Myocyte (in vitro differentiated cells): ENCODE data around the gene PGAP2. TPM values are rescaled to one million over a fixed set of nuclear protein-coding genes. Genes with fewer than 3 reads are reported as not detected.
"Not testable (repeated sequence)": the region's sequence is repeated elsewhere in the genome, so short reads cannot be mapped to it uniquely, and the experiment has no call there.

Source experiments
- DNase-seq: peaks from one replicate; pipeline ENCODE4 v3.0.0-alpha.2; 2012; ENCODE audit warnings: low read depth
- total RNA-seq: library from RNA; depleted of rRNA; stranded (reverse); fragments of >200 nt; gene quantifications from 2 replicates; pipeline ENCODE4 v1.2.3, GENCODE V29; 2014

The PGAP2 gene
- total RNA-seq, 1 donor from 2014 or later = 13.7 TPM

DNA sequence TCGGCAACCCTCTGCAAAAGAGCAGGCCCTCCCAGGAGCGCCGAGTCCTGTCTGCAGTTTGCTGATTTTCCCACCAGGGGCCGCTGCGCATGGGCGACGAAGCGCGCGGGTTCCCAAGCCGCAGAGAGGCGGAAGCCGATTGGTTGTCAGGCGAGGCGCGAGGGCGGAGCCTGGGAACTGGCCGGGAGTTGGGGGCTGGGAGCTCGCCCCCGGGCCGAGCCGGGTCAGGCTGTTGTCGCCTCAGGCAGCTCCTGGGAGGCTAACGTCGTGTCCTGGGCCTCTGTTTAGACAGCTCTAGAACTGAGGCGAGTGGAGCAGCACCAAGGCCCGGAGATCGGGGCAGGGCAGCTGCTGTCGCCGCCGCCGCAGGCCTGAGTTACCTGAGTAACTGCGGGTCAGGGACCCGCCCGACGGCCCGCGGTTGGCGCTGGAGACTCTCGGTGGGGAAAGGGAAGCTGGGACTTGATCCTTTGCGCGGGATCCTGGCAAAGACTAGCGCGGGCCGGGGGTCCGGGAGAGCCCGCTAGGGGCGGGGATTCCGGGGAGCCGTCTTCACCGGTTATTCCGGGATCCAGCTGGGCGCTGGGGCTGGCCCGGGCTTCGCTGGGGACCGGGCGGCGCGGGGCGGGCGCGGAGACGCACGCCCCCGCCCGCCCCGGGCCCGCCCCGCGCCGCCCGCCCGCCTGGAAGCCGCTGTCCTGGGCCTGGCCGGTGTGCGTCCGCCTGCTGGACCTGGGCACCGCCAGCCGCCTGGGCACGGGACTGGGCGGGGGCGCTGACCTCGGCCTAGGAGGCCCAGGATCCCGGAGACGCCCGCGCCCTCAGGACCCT lies 46.8 kb downstream of the PGAP2 start, which contains the start of gene STIM1:
Gene STIM1 (plus strand): TSS at position 688 of the 831 bp plus-strand sequence. CDS start 607 bp downstream, outside the sequence.
- peak; percentile 95 for DNase-seq

GRCh38 chr11:3855808-3856491 lies 47.6 kb downstream of the PGAP2 start:
- DNase-seq = peak; percentile 77

DNA sequence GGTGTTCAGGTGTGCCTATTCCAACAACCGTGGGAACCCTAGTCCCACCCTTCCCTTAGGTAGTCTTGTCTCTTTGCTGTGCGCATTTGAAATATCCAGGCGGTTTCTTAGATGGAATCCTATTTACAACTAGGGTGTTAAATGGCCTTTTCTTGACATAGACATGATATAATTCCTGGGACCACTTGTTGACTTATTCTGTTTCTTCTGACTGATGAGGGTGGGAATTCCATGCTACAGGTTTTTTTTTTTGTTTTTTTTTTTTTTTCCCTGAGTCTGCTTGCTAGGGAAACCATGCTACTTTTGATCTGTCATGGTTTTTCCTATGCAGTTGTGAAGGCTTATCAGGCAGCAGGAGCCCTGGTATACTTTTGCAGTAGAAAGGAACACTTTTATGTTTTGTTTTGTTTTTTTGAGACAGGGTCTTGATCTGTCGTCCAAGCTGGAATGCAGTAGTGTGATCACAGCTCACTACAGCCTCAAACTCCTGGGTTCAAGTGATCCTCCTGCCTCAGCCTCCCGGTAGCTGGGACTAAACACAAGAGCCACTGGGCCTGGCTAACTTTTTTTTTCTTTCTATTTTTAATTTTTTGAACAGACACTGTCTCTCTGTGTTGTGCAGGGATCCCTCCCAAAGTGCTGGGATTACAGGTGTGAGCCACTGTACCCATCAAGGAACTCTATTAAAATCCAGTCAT lies 48.6 kb downstream of the PGAP2 start:
- DNase-seq = no peak

GRCh38 chr11:3857628-3858027 lies 49.3 kb downstream of the PGAP2 start:
- DNase-seq = no peak

DNA sequence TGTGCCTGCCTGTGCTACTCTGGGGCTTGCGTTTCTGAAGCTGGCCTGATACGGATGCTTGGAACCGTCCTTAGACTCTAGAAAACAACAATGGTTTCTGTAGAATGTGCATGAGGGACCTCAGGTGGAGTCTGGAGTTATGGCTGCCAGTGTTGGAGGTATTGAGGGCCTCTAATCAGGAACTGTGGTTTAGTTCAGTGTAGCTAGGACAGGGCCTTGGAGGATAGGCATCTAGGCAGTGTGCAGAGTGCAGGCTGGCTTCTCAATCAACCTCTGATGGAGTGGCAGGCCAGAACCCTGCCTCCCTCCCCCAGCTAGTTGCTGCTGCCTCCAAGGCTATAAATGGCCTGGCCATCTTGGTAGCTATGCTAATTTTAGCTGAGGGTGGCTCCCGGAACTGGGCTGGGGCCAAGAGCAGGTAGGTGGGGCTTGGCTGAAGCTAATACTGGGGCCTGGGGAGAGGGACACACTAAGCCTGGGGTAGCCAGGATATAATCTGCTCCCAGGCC lies 51.1 kb downstream of the PGAP2 start:
- peak; percentile 85 for DNase-seq

DNA sequence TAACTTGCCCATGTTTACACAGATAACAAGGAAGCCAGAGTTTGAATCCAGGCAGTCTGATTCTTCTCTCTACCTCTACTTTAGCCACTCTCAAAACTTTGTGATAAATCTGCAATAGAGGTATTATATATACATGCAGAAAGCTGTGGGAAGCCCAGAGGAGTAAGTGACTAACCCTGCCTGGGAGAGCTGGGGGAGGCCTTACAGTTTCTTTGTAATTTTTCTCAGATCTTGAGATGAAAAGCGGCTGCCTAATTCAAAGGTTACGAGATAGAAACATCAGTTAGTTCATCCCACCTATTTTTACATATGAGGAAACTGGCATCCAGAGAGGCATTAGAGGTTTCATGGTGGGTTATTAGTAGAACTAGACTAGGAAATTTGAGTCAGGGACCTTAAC lies 52.0 kb downstream of the PGAP2 start:
- DNase-seq = no peak

- DNase-seq = not testable (repeated sequence)
Observed at GRCh38 chr11:3860898-3861393, 52.6 kb downstream of the PGAP2 start.

- no peak for DNase-seq
Observed at GRCh38 chr11:3861683-3862082, 53.3 kb downstream of the PGAP2 start.

DNA sequence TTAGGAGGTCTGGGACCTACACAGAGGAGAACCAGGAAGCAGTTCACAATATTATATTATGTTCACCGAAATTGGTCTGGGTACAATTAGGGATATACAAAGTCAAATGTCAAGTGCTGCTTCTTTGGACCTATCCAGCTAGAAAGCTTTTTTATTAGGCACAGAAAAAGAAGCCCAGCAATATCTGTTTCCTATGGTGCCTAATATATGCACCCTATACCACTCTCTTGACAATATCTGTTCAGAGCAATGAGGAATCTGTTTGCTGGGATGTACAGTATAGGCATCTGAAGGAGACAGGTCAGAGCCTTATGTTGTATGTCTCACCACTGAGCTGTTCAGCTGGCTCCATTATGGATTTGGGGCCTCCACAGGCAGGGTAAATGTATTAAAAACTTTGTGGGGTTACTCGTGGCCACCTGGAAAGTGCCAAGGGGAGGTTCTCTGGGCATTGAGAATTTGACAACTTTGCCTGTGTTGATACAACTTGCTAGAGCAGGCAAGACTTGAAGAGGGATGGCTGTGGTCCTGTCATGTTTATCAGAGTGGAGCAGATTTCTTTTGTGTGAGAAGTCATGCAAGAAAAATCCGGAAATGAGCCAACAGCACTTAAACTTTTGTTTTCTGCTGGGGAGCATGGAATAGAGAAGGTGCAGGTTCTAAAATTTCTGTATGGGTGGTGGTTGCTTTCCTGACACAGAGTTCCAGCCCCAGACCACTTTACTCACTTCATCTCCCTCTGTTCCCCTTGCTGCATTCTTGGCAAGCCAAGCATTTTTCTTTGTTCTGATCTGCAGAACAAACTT lies 57.2 kb downstream of the PGAP2 start:
- peak; percentile 23 for DNase-seq

GRCh38 chr11:3866206-3866605 lies 57.8 kb downstream of the PGAP2 start:
- DNase-seq = no peak

- no peak for DNase-seq
Observed at GRCh38 chr11:3866836-3867208, 58.5 kb downstream of the PGAP2 start.

- DNase-seq = peak; percentile 25
Observed at GRCh38 chr11:3867209-3868091, 59.1 kb downstream of the PGAP2 start.

GRCh38 chr11:3873712-3874349 lies 65.5 kb downstream of the PGAP2 start:
- DNase-seq = no peak

Other genes starting within 250 kb of the PGAP2 start
- 0.88 and 2.4 TPM in 2 replicates for gene ART5, start 166.6 kb upstream of the PGAP2 start, total RNA-seq
- 2.4 and 2.7 TPM in 2 replicates for gene ART1, start 163.4 kb upstream of the PGAP2 start, total RNA-seq
- gene CHRNA10, start 137.2 kb upstream of the PGAP2 start, total RNA-seq = 0.47 and 0.59 TPM in 2 replicates
- gene NUP98, start 11.0 kb upstream of the PGAP2 start, total RNA-seq = 68.1 and 136 TPM in 2 replicates
- gene RHOG, start 32.4 kb downstream of the PGAP2 start, total RNA-seq = 20.2 and 22.4 TPM in 2 replicates
- gene STIM1, start 47.1 kb downstream of the PGAP2 start, total RNA-seq = 36.3 and 46.4 TPM in 2 replicates